HG03097 (cell line): ENCODE results near the gene TPX2.
"Not testable (repeated sequence)": the region's sequence is repeated elsewhere in the genome, so short reads cannot be mapped to it uniquely, and the experiment has no call there.

Experiments
- ATAC-seq: cut with Tn5 transposase; IDR thresholded peaks from one replicate; pipeline ENCODE4 v1.9.1; 2021; ENCODE audit not compliant: unreplicated experiment, low FRiP score

The TPX2 gene

GRCh38 chr20:31811796-31812728 is 73.0 kb downstream of the TPX2 start:
- no peak for ATAC-seq

GRCh38 chr20:31813611-31814010 is 74.5 kb downstream of the TPX2 start:
- ATAC-seq, result no peak

GRCh38 chr20:31814142-31814541 is 75.1 kb downstream of the TPX2 start:
- ATAC-seq, result not testable (repeated sequence)

DNA sequence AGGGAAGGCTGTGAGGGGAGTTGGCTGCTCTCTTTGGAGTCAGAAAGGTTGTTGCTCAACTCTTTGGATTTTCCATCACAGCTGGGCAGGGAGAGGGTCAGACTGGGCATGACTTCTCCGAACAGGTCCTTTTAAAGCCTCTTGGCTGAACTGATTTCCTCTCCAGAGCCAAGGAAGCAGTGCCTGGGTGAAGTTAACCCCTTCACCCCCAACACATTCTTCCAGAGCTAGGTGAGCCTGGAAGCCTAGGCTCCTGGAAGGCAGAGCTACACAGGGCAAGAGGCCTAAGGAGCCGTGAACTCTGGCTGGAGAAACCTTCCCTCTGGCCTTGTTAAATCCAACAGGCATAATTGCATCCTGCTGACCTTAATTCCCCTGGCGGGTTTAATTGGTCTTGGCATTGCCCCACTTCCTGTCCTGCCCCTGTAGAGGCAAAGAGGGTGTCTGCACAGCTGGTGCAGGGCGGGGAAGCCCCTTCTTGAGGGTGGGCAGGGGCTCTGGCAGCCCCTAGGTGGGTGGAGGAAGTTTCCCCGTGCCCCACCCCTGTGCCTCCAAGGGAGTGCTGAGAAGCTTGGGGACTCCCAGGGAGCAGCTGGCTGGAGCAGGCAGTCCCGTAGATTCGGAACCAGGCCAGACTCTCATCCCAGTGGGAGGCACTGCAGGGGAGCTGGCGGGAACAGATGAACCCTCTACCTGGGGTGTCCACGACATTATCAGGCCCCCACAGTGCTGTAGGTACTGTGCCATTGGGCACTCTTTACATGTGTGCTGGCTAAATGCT is 76.5 kb downstream of the TPX2 start:
- no peak for ATAC-seq

- ATAC-seq, result no peak
Measured at GRCh38 chr20:31816221-31816620, 77.1 kb downstream of the TPX2 start.

DNA sequence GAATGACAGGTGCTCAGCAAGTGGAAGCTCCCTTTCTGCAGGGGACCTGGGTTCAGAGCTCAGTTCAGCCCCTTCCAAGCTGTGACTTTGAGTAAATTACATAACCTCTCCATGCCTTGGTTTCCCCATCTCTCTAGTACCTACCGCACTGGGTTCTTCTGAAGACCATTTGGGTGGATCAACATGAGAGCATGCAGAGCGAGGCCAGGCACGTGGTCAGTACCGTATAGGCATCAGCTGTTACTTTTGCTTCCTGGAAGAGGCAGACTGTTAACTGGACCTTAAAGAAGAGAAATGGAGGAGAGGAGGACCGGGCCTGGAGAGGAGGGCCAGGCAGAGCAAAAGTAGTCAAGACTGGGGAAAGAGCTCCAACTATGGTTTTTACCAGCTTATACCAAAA is 78.4 kb downstream of the TPX2 start:
- no peak for ATAC-seq

DNA sequence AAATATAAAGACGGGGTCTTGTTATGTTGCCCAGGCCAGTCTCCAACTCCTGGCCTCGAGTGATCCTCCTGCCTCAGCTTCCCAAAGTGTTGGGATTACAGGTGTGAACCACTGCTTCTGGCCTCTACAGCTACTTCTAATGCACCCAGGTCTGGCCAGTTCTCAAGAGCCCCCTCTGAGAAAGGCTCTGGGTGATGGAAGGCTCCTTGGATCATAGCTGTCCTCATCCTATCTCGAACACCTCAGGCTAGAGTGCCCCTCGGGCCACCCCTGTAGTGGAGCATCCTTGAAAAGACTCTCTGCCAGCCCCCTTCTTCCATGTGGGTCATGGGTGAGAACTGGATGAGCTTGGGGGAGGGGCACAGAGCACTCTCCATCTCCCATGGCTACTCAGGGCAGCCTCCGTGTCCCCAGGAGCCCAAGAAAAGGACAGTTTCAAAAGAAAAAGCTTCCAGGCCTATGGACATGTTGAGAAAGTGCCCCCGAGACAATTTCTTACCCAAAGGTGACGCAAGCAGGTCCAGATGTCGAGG is 79.4 kb downstream of the TPX2 start:
- no peak for ATAC-seq

DNA sequence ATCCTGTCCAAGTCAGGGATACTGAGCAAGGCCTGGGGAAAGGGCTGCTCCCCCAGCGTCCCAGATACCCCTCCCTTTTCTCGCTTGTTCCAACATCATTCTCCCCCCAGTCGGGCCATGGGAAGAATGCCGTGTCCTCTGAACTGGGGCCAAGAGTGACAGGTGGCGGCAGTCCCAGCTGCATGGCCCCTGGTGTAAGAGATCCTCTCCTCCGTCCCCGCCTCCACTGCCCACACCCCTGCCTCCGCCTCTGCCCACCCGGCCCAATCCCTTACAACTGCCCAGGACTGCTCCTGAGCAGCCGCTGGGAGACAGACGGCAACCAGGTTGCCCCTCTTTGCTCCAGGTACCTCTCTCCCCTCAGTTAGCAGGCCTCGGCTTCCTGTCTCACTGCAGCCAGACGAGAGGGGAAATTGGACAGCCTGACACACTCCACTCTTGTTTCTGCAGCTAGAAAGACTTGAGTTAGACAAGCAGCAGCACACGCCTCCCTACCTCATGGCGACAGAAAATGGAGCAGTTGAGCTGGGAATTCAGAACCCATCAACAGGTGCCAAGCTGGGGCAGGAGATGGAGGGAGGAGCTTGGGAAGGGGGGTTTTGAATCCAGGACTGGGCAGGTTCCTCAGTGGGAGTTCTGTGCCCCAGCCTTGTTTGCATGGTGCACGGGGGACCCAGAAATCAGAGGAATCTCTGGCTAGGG is 80.1 kb downstream of the TPX2 start, which contains the start of gene MYLK2:
TSS of gene MYLK2 (plus strand) at position 274 of the 702 bp plus-strand sequence. CDS start at position 499, 225 bp downstream.
- ATAC-seq, result no peak

DNA sequence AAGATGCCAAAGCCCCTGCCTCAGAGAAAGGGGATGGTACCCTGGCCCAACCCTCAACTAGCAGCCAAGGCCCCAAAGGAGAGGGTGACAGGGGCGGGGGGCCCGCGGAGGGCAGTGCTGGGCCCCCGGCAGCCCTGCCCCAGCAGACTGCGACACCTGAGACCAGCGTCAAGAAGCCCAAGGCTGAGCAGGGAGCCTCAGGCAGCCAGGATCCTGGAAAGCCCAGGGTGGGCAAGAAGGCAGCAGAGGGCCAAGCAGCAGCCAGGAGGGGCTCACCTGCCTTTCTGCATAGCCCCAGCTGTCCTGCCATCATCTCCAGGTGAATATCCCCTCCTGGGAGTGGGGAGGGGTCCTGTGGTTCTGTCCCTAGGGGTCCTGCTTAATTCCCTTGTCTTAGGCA is 81.1 kb downstream of the TPX2 start:
- ATAC-seq, result no peak

- ATAC-seq, result no peak
Measured at GRCh38 chr20:31821427-31821826, 82.3 kb downstream of the TPX2 start.

- peak; percentile 76 for ATAC-seq
Measured at GRCh38 chr20:31822421-31823330, 83.6 kb downstream of the TPX2 start.

GRCh38 chr20:31823360-31824124 is 84.5 kb downstream of the TPX2 start:
- ATAC-seq, result no peak

DNA sequence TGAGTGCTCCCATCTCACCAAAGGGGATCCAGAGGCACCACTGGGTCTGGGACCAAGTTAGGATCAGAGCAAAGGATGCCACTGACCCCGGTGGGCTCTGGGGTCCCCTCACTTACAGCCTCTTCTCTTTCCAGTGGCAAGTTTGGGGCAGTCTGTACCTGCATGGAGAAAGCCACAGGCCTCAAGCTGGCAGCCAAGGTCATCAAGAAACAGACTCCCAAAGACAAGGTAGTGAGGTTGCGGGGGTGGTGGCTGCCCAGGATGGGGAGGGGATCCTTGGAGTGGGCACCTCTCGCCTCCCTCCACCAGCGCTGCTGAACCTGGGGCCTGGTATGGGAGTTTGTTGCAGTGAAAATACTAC is 85.0 kb downstream of the TPX2 start:
- no peak for ATAC-seq

DNA sequence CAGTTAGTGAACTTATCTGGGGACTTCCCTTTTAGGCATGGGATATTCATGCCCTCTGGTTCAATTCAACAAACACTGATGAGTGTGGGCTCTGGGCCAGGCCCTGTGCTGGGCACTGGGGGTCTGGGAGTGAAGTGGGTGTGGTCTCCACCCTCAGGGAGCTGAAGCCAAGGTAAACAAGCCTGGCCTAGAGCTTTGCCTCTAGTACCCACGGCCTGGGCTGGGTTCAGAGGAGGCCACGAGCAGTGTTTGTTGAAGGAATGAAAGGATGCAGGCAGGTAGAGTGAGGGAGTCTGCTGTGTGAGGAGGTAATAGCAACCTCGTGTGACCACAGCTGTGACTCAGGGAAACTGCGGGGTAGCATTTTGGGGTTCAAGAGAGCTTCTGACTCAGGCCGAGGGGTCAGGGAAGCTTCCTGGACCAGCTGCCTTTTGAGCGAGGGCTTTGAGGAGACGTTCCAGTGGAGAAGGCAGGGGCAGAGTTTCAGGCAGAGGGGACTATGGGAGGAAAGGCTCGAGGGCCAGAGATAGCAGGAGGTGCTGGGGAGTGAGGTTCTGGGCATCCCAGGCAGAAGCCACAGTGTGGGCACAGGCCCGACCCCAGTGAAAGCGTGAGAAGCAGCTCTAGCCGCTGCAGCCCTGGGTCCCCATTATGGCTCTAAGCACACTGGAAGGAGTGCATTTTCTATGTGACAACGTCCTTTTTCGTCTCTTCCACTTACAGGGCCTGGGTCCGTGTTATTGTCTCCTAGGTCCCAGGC is 85.6 kb downstream of the TPX2 start:
- no peak for ATAC-seq

DNA sequence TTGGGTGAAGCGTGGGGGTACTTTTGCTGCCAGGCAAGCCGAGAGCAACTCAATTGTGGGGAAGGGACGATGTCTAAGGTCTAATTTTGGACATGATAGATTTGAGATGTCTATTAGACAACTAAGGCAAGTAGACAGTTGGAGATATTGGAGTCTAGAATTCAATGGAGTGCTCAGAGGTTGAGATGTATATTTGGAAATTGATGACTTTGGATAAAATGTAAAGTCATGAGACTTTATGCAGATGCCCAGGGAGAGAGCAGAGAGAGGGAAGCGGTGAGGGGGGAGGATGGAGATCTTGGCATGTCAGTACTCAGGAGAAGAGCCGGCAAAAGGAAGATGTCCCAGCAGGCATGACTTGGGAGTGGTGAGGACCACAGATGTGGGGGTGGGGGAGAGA is 87.0 kb downstream of the TPX2 start:
- ATAC-seq, result no peak

DNA sequence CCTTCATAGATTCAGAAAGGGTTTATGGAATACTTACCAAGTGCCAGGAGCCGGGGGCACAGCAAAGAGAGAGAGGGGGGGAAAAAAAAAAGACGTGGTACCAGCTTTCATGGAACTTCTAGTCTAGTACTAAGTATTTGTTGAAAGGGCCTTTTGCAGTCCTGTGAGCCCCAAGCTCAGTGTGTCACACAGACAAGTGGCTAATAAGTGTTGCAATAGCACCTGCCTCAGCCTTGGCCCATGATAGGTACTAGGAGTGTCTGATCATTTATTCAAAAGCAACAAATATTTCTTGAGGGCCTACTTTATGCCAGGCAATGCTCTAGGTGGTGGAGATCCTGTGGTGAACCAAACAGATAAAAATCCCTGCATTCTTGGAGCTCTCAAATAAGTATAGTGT is 88.0 kb downstream of the TPX2 start:
- no peak for ATAC-seq

DNA sequence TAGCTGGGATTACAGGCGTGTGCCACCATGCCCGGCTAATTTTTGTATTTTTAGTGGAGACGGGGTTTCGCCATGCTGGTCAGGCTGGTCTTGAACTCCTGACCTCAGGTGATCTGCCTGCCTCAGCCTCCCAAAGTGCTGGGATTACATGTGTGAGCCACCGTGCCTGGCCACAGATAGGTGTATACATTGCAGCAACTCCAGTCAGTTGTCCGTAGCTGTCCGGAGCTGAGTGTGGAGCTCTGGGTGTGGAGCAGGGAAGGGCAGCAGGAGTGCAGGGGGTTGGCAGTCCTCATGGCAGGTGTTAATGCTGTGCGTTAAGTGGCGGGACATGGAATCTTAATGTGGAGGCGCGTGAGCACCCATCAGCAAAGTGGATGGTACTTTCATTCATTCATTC is 88.9 kb downstream of the TPX2 start:
- ATAC-seq, result not testable (repeated sequence)

GRCh38 chr20:31829731-31830130 is 90.6 kb downstream of the TPX2 start:
- no peak for ATAC-seq
